Pulmonary artery endothelial cell (primary cell): Measurements from ENCODE around the gene GLRX3. TPM values are rescaled to one million over a fixed set of nuclear protein-coding genes. Genes with fewer than 3 reads are reported as not detected.

Experiments used
- DNase-seq: peaks from one replicate; pipeline ENCODE4 v3.0.0-alpha.2; 2011; ENCODE audit warnings: low read depth, low spot score
- total RNA-seq: library from RNA; depleted of rRNA; stranded (reverse); fragments of >200 nt; gene quantifications from 2 replicates; pipeline ENCODE4 v1.2.3, GENCODE V29; 2014

The GLRX3 gene
- total RNA-seq, 1 donor from 2014 or later = 109 TPM

- DNase-seq = no peak
Observed at GRCh38 chr10:130203626-130204025, 67.4 kb downstream of the GLRX3 start.

- DNase-seq = no peak
Observed at GRCh38 chr10:130206216-130206737, 70.1 kb downstream of the GLRX3 start.

GRCh38 chr10:130207205-130207604, 71.0 kb downstream of the GLRX3 start:
- DNase-seq = no peak

DNA sequence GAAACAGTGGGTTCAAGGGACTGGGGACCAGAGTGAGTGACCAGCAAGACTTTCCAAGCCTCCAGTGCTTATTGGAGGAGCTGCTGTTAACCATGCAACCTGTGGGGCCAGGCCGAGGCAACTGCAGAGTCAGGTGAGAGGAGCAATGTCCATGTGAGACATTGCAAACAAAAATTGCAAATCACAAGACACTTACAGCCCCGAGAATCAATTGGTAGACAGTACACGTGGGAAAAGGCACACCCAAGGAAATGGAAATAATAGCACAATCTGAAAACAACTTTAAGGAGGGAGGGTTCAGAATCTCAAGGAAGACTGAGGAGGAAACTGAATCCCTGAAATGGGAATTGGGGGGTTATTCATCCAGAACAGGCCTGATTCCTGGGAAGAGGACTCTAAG, 72.6 kb downstream of the GLRX3 start:
- DNase-seq = no peak

DNA sequence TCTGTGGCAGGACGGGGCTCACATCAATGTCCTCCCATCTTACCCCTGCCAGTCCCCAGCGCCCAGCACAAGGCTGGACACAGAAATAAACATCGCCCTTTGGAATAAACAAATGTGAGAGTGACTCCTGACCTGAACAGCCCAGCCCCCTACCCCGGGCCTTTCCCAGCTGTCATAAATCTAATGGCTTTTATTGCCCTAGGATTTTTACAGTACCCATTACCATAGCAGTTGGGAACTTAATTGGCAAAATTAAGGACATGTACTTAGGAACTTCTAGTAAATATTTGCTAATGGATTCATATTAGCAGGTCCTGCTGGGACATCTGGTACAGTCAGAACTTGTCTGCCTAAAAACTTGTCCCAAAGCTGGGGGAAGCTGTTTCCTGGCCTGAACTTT, 76.6 kb downstream of the GLRX3 start:
- DNase-seq = no peak

GRCh38 chr10:130213286-130214080, 77.3 kb downstream of the GLRX3 start:
- DNase-seq = no peak

- no peak for DNase-seq
Observed at GRCh38 chr10:130214431-130214830, 78.2 kb downstream of the GLRX3 start.

DNA sequence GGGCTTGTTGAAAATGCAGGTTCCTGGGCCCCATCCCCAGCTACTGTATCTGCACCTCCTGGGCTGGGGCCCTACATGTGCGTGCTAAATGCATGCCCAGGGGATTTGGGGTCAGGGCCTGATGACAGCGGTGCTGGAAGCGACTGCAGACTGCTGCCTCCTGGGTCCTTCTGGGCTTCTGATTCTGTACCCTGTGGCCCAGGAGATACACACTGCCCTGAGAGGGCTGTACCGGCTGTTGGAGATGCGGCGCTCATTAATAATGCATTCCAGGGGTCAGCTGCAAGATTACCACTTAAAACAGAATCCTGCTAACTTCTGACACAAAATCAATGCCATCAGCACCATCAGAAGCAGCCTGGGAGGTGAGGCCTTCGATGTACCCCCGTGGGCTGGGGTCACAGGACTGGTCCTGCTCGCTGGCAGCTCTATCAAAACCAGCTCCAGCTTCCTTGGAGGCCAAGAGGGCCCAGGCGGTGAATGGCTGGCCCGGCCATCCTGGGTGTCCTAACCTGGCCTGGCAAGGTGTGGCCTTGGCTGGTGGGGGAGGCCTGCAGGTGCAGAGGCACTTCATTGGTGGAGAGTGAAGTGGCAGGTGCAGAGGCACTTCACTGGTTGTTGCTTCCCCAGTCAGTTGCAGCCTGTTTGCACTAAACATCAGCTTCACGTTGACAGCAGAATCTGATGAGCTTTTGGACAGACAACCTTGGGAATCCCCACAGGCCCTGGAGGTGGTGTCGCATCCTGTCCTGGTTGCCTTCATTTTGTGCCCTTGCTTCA, 79.2 kb downstream of the GLRX3 start:
- DNase-seq = no peak

- DNase-seq = no peak
Observed at GRCh38 chr10:130215931-130216231, 79.7 kb downstream of the GLRX3 start.

GRCh38 chr10:130218181-130218641, 82.0 kb downstream of the GLRX3 start:
- DNase-seq = no peak

GRCh38 chr10:130218936-130219335, 82.7 kb downstream of the GLRX3 start:
- DNase-seq = no peak

DNA sequence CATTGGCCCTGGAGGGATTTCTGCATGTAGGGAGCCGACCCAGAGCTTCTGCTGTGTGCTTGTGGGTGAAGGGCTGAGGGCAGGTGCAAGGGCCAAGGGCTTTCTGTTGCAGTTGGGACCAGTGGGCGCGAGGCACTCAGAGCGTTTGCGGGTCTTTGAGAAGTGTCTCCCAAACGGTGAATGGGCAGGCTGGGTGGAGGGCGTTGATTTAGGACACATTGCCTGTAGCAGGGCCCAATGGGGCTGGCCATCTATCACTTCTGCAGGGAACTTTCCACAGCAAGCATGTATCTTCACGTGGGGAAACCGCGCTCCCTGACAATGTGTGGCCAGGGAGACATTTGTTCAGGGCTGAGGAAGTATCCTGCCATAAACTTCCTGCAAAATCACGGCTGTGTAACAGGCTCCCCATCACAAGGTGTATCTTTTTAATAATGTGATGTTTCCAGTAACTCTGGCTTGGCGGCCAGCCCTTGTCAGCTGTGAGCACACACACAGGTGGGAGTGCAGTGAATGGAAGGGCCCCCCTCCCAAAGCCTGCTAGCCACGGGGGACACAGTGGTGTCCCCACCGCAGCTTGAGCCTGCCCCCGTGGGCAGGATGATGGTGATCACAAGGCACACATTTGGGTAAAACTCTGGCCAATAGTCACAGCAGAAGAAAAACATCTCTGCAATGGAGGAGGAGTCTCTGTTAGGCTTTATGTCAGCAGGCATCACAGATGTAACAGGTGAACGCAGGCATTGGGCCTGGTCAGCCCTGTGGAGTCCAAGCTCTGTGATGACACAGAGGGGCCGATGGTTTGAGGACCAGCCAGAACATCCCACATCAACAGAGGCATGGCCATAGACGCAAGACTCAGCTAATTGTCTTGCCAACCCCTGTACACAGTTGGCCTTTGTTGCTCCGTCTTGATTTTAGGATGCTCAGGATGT, 84.3 kb downstream of the GLRX3 start:
- DNase-seq = no peak

- no peak for DNase-seq
Observed at GRCh38 chr10:130221456-130222375, 85.5 kb downstream of the GLRX3 start.

DNA sequence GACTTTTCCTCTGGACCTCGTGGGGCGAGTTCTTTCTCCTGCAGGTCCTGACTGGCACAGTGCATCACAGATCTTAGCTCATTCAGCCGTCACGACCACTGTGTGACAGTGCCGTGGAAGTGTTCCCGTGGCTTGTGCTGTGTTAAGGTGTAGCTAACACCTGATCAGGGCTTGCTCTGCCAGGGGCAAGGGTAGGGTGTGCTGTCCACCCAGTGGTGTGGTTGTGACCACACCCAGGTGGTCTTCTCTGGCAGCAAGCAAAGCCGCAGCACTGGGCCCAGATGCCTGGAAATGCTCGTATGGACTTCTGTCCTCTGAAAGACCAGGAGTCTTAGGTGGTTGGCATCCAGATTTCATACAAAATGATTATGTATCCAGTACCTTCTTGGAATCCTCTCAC, 86.2 kb downstream of the GLRX3 start:
- DNase-seq = no peak

DNA sequence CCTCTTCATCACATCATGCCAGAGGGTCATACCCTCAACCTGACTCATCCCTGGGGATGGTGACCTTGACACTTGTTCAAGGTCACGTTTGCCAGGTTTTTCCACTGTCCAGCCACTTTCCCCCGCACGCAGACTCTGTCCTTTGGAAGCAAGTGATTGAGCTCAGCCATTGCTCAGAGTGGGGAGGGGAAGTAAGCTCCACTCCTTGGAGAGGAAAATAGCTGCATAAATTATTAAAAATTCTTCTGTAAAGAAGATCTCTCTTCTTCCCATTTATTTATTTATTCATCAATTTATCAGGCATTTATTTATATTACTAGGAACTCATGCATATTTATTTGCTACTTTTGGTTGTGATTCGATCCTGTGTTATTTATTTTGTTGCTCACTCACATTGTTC, 88.0 kb downstream of the GLRX3 start:
- no peak for DNase-seq

DNA sequence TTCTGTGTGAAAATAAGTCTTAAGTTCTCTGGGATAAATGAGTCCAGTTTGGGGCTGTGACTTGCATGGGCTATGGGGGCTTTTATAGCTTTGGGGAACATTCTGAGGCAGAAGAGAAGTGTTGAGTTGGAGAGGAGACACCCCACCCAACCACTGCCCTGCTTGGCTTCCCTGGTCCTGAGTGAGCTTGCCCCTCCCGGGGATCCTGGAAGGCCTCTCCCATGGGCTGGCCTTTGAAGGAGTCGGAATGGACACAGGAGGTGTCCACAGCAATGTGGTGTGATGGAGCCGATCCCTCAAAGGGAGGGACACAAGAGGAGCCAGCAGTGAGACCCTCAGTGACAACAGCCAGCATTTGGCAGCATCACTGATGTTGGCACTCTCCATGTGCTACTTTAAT, 89.8 kb downstream of the GLRX3 start:
- no peak for DNase-seq

DNA sequence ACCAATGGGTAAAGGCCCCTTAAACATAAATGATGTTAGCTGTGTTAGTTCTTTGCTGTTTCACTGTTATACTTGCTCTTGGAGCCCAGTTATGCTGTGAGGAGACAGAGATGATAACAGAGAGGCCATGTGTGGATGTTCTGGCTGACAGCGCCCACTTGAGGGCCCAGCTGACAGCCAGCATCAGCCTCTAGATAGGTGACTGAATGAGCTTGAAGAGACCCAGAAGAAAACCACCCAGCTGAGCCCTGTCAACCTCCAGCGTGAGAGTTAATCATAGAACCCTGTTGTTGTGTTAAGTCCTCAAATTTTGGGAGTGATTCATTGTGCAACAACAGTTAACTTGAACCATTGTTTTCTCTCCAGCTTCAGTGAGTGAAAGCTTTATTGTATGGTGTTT, 91.7 kb downstream of the GLRX3 start:
- no peak for DNase-seq
